ENCODE results near the gene ZDHHC14.

ZDHHC14 gene

GRCh38 chr6:157374889-157375443, 6.0 kb upstream of the ZDHHC14 start:
- TF ChIP-seq REST (IDR thresholded peaks at IDR 0.05; ENCODE audit: insufficient replicate concordance, low read depth) (no peak), GABPA (IDR thresholded peaks at IDR 0.05; ENCODE audit: low read depth) (no peak), SPI1 (IDR thresholded peaks at IDR 0.05; ENCODE audit: borderline replicate concordance, low read depth) (no peak), POLR2AphosphoS5 (IDR thresholded peaks at IDR 0.05; ENCODE audit: low read depth) (no peak)
- TF ChIP-seq, protein P1, sequence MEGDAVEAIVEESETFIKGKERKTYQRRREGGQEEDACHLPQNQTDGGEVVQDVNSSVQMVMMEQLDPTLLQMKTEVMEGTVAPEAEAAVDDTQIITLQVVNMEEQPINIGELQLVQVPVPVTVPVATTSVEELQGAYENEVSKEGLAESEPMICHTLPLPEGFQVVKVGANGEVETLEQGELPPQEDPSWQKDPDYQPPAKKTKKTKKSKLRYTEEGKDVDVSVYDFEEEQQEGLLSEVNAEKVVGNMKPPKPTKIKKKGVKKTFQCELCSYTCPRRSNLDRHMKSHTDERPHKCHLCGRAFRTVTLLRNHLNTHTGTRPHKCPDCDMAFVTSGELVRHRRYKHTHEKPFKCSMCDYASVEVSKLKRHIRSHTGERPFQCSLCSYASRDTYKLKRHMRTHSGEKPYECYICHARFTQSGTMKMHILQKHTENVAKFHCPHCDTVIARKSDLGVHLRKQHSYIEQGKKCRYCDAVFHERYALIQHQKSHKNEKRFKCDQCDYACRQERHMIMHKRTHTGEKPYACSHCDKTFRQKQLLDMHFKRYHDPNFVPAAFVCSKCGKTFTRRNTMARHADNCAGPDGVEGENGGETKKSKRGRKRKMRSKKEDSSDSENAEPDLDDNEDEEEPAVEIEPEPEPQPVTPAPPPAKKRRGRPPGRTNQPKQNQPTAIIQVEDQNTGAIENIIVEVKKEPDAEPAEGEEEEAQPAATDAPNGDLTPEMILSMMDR (IDR thresholded peaks at IDR 0.05; ENCODE audit: insufficient read depth, low read length) = no peak
- no peak for DNase-seq (ENCODE audit: low read depth in 1 of 2, low spot score in 1 of 2)
- no peaks in the 10 kb centered on the region for H3K27me3 ChIP-seq (ENCODE audit: insufficient read depth, poor library complexity, severe bottlenecking)
- no peak overlapping the region for H3K4me3 ChIP-seq (replicated peaks; ENCODE audit: insufficient read depth, low read length)
- no peak overlapping the region for H3K27ac ChIP-seq (replicated peaks)

DNA sequence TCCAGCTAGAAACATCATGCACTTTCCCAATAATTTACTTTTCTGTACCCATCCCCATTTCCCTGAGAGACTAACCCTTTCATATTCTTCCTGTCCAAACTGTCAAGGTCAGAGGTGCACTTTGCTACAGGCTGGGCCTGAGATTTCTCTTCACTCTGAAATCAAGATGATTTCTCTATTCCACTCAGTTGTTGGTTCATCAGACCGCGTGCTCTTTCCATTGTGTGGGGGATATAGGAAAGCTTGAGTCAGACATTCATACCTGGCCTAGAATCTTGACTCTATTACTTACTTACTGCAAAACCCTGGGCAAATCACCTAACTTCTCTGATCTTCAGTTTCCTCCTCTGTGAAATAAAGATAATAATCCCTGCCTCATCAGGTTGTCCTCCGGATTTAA, 4.7 kb upstream of the ZDHHC14 start:
- no peak overlapping the region for H3K4me3 ChIP-seq (replicated peaks; ENCODE audit: insufficient read depth, low read length)
- no peak for DNase-seq (ENCODE audit: low read depth in 1 of 2, low spot score in 1 of 2)
- H3K27me3 ChIP-seq (ENCODE audit: insufficient read depth, poor library complexity, severe bottlenecking) = no peaks in the 10 kb centered on the region
- no peak overlapping the region for H3K27ac ChIP-seq (replicated peaks)
- TF ChIP-seq REST (IDR thresholded peaks at IDR 0.05; ENCODE audit: insufficient replicate concordance, low read depth) (no peak), SPI1 (IDR thresholded peaks at IDR 0.05; ENCODE audit: borderline replicate concordance, low read depth) (no peak), POLR2AphosphoS5 (IDR thresholded peaks at IDR 0.05; ENCODE audit: low read depth) (no peak), GABPA (IDR thresholded peaks at IDR 0.05; ENCODE audit: low read depth) (no peak)
- TF ChIP-seq, protein P1 (IDR thresholded peaks at IDR 0.05; ENCODE audit: insufficient read depth, low read length) = no peak

DNA sequence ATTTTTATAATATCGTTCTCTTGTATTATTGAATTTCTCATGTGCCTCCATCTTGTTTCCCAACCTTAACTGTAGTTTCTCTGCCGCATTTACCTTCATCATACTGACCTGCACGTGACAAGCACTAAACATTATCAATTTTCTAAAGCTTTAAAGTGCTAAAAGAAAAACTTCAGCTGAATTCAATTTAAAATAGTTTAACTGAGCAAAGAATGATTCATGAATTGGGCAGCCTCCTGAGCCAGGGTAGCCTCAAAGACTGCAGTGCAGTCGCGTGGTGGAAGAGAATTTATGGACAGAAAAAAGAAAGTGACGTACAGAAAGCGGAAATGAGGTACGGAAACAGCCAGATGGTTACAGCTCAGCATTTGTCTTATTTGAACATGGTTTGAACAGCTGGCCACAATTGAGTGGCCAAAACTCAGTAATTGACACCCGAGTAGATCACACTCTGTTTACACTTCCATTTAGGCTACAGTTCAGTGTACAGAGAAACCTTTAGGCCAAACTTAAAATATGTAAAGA, 4.2 kb upstream of the ZDHHC14 start:
- Histone ChIP-seq H3K27ac (replicated peaks) (no peak overlapping the region), H3K4me3 (replicated peaks; ENCODE audit: insufficient read depth, low read length) (no peak overlapping the region), H3K27me3 (ENCODE audit: insufficient read depth, poor library complexity, severe bottlenecking) (no peaks in the 10 kb centered on the region)
- TF ChIP-seq POLR2AphosphoS5 (IDR thresholded peaks at IDR 0.05; ENCODE audit: low read depth) (no peak), GABPA (IDR thresholded peaks at IDR 0.05; ENCODE audit: low read depth) (no peak), SPI1 (IDR thresholded peaks at IDR 0.05; ENCODE audit: borderline replicate concordance, low read depth) (no peak), REST (IDR thresholded peaks at IDR 0.05; ENCODE audit: insufficient replicate concordance, low read depth) (no peak)
- TF ChIP-seq, protein P1 (IDR thresholded peaks at IDR 0.05; ENCODE audit: insufficient read depth, low read length) = no peak
- DNase-seq (ENCODE audit: low read depth in 1 of 2, low spot score in 1 of 2) = no peak
